GM21825 (cell line): ENCODE data around the gene PPFIBP1.
A peak's percentile ranks its signal among the peaks of the same experiment; 100 is the strongest.

Experiments used
- ATAC-seq: cut with Tn5 transposase; IDR thresholded peaks from one replicate; pipeline ENCODE4 v1.9.1; 2021; ENCODE audit warnings: mild to moderate bottlenecking, moderate library complexity; ENCODE audit not compliant: unreplicated experiment

PPFIBP1 gene

GRCh38 chr12:27523642-27524493, at the start of gene PPFIBP1:
Gene PPFIBP1 (plus strand): TSS chr12:27524206. CDS start chr12:27633397, 109,191 bp downstream.
- peak; percentile 97 for ATAC-seq

DNA sequence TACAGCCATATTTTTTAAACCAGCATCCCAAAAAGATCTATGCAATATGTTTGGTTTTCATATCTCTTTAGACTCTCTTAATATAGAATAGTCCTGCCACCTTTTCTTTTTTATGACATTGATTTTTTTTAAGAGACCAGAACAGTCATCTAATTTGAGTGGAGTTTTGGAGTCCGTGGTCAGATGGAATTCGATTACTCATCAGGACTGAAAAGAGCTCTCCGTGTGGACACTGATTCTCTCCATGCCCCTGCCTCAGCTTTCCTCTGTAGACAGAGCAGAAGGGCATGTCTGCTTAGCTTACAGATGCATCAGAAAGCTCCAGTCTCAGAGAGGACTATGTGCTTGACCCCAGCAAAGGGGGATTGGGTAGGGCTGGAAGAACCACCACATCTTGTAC, 49.7 kb upstream of the PPFIBP1 start:
- no peak for ATAC-seq

GRCh38 chr12:27477049-27477448, 47.0 kb upstream of the PPFIBP1 start:
- ATAC-seq = no peak

DNA sequence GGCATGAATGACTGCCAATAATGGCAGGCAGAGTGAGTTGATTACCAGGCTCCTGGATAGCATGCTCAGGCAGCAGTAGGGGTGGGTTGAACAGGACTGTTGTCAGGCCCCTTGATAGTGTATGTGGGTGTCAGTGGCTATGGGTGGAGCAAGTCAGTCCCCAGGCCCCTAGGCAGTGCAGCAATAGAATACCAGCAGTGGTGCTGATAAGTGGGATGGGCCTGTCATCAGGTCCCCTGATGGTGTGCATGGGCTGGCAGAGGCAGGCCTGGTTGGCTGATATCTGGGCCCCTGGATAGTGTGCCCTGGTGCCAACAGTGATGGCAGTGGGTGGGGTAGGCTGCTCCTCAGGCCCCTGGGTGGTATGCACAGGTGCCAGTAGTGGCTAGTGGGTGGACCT, 45.1 kb upstream of the PPFIBP1 start:
- no peak for ATAC-seq

DNA sequence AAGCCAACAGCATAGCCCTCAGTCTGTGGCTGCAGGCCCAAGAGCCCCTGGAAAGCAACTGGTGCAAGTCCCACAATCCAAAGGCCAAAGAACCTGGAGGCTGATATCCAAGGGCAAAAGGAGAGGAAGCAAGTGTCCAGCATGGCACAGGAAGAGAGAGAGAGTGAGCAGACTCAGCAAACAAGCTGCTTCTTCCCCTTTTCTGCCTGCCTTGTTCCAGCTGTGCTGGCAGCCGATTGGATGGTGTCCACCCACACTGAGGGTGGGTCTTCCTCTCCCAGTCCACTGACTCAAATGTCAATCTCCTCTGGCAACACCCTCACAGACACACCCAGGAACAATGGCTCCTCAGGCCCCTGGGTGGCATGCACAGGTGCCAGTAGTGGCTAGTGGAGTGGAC, 44.0 kb upstream of the PPFIBP1 start:
- ATAC-seq = no peak

GRCh38 chr12:27486961-27487360, 37.0 kb upstream of the PPFIBP1 start:
- no peak for ATAC-seq

DNA sequence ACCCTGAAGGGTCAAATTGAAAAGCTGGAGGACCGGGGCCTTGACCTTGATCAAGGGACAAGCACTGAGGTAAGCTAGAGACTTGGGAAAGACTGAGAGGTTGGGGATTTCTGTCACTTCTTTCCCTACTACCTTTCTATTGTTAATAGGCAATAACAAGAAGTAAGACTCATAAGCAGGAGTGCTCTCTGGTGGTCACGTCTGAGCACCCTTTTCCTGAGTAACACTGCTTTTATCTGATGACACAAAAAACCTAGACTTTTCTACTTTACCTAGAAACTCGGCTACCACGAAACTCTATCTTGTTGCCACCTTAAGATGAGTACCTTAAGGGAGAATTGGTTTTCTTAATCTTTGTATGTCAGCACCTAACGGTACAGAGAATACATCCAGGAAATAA, 35.5 kb upstream of the PPFIBP1 start:
- no peak for ATAC-seq

DNA sequence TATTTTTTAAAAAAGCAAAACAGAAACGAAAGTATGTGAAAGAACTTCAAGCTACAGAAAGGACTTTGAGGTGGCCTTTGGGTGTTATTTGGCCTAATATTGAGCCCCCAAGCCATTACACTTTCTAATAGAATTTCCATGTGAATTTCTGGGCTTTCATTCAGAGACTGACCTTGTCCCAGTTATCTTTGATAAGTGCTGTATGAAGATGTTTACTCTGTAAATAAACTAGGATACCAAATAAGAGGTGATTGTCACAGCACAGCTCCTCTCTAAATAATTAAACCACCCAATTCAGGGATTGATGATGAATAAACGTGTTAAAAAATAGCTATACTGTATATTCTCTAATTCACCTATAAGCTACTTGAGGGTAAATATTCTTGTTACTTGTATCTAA, 32.8 kb upstream of the PPFIBP1 start:
- ATAC-seq = no peak

DNA sequence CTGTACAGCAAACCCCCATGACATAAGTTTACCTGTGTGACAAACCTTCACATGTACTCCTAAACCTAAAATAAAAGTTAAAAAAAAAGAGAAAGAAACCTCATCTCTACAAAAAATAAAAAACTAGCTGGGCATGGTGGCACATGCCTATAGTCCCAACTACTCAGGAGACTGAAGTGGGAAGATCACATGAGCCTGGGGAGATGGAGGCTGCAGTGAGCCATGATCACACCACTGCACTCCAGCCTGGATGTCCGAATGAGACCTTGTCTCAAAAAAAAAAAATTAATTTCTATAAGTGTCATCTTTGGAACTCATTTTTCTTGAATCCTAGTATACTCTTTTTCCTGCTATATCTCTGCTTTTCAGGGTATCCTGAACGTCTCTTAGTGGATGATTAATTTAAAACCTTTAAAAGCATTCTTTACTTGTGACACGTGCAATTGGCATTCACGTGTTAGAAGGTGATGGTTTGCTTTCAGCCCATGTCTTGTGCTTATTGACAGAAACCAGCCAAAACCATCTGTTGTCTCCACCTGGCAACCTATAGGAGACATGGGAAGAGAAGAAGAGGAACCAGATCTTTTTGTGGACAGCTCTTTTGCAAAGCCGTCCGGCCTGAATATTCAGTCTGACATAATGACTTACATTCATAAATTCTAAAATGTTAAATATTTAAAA, 30.6 kb upstream of the PPFIBP1 start:
- ATAC-seq = no peak

DNA sequence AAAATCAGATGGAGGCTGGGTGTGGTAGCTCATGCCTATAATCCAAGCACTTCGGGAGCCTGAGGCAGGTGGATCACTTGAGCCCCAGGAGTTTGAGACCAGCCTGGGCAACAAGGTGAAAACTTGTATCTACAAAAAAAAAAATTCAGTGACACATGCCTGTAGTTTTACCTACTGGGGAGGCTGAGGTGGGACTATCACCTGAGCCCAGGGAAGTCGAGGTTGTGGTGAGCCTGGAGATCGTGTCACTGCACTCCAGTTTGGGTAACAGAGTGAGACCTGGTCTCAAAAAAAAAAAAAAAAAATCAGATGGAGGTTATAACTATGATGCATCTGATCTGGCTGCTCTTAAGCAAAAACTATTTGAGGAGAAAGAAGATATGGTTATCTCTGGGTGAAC, 26.6 kb upstream of the PPFIBP1 start:
- ATAC-seq = no peak

DNA sequence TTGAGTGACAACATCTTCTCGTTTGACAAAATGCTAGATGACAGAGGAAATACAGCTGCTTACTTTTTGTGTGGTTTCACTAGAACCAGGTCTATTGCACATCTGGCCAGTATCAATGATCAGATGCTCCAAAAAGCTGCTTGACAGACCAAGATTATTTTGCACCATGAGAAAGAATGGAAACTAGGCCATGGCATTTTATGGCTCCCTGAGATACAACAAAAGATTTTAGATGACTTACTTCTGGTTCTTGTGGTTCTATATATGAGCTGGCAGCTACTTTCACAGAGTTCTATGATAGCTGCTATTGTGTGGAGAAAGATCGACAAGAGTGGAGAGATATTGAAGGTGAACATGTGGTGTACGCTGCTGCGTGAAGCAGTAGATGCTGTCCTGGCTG, 25.9 kb upstream of the PPFIBP1 start:
- no peak for ATAC-seq

DNA sequence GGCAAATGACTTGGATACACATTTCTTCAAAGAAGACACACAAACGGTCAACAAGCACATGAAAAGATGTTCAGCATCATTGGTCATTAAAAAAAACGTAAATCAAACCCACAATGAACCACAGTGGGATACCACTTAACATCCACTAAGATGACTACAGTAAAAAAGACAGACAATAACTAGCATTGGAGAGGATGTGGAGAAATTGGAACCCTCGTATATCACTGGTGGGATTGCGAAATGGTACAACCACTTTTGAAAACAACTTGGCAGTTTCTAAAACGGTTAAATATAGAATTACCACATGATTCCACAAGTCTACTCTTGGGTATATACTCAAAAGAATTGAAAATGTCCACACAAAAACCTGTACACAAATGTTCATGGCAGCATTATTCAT, 25.2 kb upstream of the PPFIBP1 start:
- ATAC-seq = no peak

- ATAC-seq = no peak
These were observed 24.6 kb upstream of the PPFIBP1 start for GRCh38 chr12:27499377-27499776.

- no peak for ATAC-seq
These were observed 23.5 kb upstream of the PPFIBP1 start for GRCh38 chr12:27500546-27500945.

GRCh38 chr12:27502021-27502435, 22.0 kb upstream of the PPFIBP1 start:
- no peak for ATAC-seq

DNA sequence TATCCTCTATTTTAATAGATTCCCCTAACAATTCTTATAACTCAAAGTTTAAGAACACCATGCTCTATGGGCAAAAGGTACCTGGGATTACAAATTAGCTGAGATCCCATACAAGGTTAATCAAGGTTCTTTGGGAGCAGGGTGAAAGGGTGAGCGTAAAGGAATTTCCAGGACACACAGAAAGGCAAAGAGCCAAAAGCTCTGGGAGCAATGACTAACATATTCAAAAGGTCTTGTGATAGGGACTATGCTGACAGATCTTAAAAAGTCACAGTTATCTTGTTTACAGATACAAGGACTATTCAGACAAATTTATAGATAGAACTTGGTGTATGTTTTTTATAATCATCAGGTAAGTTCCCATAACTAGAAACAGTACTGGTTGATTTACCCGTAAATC, 19.5 kb upstream of the PPFIBP1 start:
- ATAC-seq = no peak

DNA sequence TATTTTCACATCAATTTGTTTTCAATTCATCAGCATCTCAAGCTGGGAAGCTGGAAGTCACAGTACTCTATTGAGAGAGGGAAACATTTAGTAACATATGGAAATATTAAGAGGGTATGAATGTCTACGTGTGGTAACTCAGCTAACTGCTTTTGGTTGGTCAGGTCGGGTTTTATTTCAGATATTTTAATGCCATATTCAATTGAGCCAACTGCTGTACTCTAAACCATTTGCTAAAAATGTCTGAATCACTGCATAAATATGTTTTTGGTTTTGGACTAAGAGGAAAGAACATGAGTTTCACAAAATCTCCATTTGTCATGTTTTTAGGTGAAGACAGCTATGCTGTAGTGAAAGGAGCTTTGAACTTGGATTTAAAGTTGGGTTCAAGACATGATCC, 18.9 kb upstream of the PPFIBP1 start:
- ATAC-seq = no peak

GRCh38 chr12:27505761-27506160, 18.2 kb upstream of the PPFIBP1 start:
- no peak for ATAC-seq

GRCh38 chr12:27506645-27507189, 17.3 kb upstream of the PPFIBP1 start:
- ATAC-seq = no peak

DNA sequence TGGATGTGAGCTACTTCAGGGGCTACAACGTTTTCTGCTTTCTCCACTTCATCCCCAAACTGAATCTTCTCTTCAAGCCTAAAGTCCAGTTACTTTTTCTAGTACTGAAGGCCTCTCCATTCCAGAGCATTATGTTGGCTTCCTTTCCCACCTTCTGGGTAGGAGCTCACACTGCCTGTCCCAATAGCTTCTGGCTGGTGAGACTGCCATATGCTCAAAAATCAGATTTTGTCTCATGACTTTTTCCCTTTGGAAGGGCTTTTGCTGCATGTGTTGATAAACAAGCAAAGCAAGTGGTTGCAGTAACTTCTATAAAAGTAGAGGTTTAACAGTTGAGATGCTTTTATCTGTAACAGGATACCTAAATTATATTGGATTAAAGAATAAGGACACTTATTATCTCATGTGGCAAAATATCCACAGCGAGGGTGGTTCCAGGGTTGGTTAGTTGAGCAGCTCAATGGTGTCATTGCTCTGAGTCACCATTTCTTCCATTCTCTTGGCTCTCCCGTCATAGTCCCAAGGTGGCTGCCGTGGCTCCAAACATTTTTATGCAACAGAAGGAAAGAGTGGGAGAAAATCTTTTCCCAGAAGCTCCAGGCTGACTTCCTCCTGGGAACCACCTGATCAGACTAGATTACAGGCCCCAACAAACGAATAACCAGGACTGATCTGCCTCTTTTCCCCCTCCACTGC, 15.1 kb upstream of the PPFIBP1 start:
- ATAC-seq = no peak

- no peak for ATAC-seq
These were observed 12.8 kb upstream of the PPFIBP1 start for GRCh38 chr12:27511031-27511722.
